Esophagus muscularis mucosa (tissue), 4 donors: ENCODE results near the gene UBE2M.

ENCODE experiments used
- EP300 ChIP-seq: sonication (generic); formaldehyde crosslinking; IDR thresholded peaks from one replicate; pipeline ENCODE4 v1.6.1; 2017; ENCODE audit warnings: antibody characterized with exemption
- POLR2A ChIP-seq: fragments of 450-650 bp; IDR thresholded peaks from one replicate; pipeline ENCODE4 v1.6.1; 2017; ENCODE audit warnings: antibody characterized with exemption, moderate library complexity, mild to moderate bottlenecking, low read depth
- TF ChIP-seq, protein P1 (sequence below), 3 experiments: fragments of 200-600 bp in 2 of 3; fragments of 450-650 bp in 1 of 3; sonication (generic) in 2 of 3; IDR thresholded peaks; one replicate each; pipeline ENCODE4 v1.5.1; 2017 to 2019; ENCODE audit warnings: antibody characterized with exemption in 3 of 3, mild to moderate bottlenecking in 2 of 3, moderate library complexity in 1 of 3

DNA sequence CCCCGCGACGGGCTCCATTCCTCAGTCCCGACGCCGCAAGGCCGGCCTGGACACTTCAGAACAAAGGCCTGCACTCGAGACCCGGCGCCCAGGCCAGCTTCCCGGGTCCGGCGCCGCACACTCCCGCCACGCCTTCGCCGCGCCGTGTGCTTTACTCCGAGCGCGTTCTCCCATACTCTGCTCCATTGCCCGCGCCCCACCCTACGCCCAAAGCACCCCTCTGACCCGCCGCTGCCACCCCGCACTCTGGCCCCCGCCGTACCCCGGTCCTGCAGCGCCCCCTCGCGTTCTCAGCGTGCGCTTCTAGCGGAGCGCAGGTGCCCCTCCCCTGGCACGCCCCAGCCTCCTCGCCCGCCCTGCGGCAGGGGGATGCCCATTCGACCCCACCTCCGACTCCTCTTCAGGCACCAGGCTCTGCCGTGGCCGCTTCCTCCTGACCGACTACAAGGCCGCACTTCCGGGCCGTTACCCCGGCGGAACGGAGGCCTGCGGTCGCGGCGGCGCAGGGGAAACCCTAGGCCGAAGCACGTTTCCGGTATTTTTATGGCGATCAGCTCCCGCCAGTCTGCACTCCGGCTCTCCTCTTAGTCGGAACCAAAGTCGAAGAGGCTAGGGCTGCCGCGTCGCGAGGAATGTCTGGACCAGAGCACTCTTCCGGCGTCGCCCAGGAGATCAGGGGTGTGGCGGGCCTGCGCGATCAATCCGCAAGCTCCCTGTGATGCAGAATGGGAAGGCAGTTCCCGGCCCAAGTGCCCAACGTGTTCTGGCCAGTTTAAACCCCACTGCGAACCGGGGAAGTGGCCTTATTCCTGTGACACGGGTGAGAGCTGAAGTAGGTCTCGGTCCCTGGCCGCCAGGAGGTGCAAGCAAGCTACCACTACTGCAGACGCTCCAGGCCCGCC lies 38.8 kb downstream of the UBE2M start, which contains the start of gene ZBTB45:
- TF ChIP-seq EP300, result no peak
- TF ChIP-seq, protein P1, sequence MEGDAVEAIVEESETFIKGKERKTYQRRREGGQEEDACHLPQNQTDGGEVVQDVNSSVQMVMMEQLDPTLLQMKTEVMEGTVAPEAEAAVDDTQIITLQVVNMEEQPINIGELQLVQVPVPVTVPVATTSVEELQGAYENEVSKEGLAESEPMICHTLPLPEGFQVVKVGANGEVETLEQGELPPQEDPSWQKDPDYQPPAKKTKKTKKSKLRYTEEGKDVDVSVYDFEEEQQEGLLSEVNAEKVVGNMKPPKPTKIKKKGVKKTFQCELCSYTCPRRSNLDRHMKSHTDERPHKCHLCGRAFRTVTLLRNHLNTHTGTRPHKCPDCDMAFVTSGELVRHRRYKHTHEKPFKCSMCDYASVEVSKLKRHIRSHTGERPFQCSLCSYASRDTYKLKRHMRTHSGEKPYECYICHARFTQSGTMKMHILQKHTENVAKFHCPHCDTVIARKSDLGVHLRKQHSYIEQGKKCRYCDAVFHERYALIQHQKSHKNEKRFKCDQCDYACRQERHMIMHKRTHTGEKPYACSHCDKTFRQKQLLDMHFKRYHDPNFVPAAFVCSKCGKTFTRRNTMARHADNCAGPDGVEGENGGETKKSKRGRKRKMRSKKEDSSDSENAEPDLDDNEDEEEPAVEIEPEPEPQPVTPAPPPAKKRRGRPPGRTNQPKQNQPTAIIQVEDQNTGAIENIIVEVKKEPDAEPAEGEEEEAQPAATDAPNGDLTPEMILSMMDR (IDR thresholded peaks at IDR 0.05), result peak; percentile 67 to 76 (median 69)
- TF ChIP-seq POLR2A, result peak; percentile 19
